ENCODE measurements around the gene SNX17.

The SNX17 gene

DNA sequence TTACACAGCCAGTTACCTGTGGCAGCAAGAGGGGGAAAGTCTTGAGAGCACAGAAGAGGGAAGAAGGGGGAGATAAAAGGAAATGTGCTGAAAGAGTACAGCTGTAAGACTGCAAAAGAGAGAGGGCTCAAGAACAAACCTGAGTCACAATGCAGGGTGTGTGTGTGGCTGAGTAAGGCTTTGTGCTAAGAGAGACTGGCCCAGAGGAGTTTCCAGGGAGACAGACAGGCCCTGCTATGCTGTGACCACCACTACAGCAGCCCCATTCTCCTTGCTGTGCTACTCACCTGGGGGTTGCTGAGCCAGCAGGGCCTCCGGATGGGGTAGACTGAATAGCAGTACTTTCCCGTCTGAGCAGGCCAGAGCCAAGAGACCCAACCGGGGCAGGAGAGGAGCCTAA is 35.1 kb upstream of the SNX17 start:
- H3K9me2 ChIP-seq (replicated peaks; ENCODE audit: low read depth, low read length), result no peaks in the 10 kb centered on the region
- peaks cover 64% of the 10 kb centered on the region for H3K36me3 ChIP-seq (ENCODE audit: insufficient read depth, low read length)
- H3F3A ChIP-seq (ENCODE audit: low read depth), result no peaks in the 10 kb centered on the region
- H3K9me3 ChIP-seq (ENCODE audit: insufficient read depth, low read depth, low read length), result no peaks in the 10 kb centered on the region
- no peaks in the 10 kb centered on the region for H3K4me1 ChIP-seq (ENCODE audit: insufficient read depth, low read length, poor library complexity, severe bottlenecking)
- TF ChIP-seq EZH2phosphoT487 (IDR thresholded peaks at IDR 0.05; ENCODE audit: borderline replicate concordance), result no peak
- TF ChIP-seq, protein P1, sequence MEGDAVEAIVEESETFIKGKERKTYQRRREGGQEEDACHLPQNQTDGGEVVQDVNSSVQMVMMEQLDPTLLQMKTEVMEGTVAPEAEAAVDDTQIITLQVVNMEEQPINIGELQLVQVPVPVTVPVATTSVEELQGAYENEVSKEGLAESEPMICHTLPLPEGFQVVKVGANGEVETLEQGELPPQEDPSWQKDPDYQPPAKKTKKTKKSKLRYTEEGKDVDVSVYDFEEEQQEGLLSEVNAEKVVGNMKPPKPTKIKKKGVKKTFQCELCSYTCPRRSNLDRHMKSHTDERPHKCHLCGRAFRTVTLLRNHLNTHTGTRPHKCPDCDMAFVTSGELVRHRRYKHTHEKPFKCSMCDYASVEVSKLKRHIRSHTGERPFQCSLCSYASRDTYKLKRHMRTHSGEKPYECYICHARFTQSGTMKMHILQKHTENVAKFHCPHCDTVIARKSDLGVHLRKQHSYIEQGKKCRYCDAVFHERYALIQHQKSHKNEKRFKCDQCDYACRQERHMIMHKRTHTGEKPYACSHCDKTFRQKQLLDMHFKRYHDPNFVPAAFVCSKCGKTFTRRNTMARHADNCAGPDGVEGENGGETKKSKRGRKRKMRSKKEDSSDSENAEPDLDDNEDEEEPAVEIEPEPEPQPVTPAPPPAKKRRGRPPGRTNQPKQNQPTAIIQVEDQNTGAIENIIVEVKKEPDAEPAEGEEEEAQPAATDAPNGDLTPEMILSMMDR (conservative IDR thresholded peaks at IDR 0.05; ENCODE audit: low read length), result no peak
- H2AFZ ChIP-seq (ENCODE audit: low read length), result no peak overlapping the region
- H3K27me3 ChIP-seq (ENCODE audit: insufficient read depth, low read length, poor library complexity, severe bottlenecking), result no peaks in the 10 kb centered on the region
- no peak overlapping the region for H3K4me3 ChIP-seq (ENCODE audit: low read length, poor library complexity, severe bottlenecking)
- no peaks in the 10 kb centered on the region for H4K20me1 ChIP-seq (ENCODE audit: insufficient read depth, low read length, poor library complexity, severe bottlenecking)
- H3K4me2 ChIP-seq (ENCODE audit: low read depth, low read length, poor library complexity, severe bottlenecking), result no peak overlapping the region
- H3K9ac ChIP-seq (ENCODE audit: low read depth, low read length, poor library complexity, severe bottlenecking), result no peak overlapping the region
- no peaks in the 10 kb centered on the region for H3K79me2 ChIP-seq (ENCODE audit: insufficient read depth, low read length)

DNA sequence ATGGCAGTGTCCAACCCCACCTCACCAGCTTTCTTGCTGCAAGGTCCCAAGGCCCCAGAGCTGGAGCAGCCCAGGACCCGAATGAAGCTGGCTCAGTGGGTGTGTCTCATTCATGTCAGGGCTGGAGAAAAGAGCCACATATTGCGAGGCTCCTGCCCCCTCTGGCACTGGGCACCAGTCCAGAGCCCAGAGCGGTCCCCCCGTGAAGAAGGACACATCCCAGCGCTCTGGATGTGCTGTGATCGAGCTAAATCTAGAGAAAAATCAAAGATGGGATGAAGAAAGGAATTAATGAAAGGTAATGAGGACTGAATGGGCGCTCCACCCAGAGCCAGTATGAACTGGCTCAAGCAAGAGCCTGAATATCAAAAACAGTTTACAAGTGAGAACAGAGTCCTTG is 34.2 kb upstream of the SNX17 start:
- no peak overlapping the region for H3K9ac ChIP-seq (ENCODE audit: low read depth, low read length, poor library complexity, severe bottlenecking)
- no peaks in the 10 kb centered on the region for H3K9me2 ChIP-seq (replicated peaks; ENCODE audit: low read depth, low read length)
- no peaks in the 10 kb centered on the region for H3K4me1 ChIP-seq (ENCODE audit: insufficient read depth, low read length, poor library complexity, severe bottlenecking)
- H3K4me3 ChIP-seq (ENCODE audit: low read length, poor library complexity, severe bottlenecking), result no peak overlapping the region
- H3K4me2 ChIP-seq (ENCODE audit: low read depth, low read length, poor library complexity, severe bottlenecking), result no peak overlapping the region
- H4K20me1 ChIP-seq (ENCODE audit: insufficient read depth, low read length, poor library complexity, severe bottlenecking), result no peaks in the 10 kb centered on the region
- no peaks in the 10 kb centered on the region for H3K79me2 ChIP-seq (ENCODE audit: insufficient read depth, low read length)
- peaks cover 71% of the 10 kb centered on the region for H3K36me3 ChIP-seq (ENCODE audit: insufficient read depth, low read length)
- H2AFZ ChIP-seq (ENCODE audit: low read length), result no peak overlapping the region
- H3K27me3 ChIP-seq (ENCODE audit: insufficient read depth, low read length, poor library complexity, severe bottlenecking), result no peaks in the 10 kb centered on the region
- TF ChIP-seq, protein P1 (conservative IDR thresholded peaks at IDR 0.05; ENCODE audit: low read length), result no peak
- no peak for TF ChIP-seq EZH2phosphoT487 (IDR thresholded peaks at IDR 0.05; ENCODE audit: borderline replicate concordance)
- no peaks in the 10 kb centered on the region for H3F3A ChIP-seq (ENCODE audit: low read depth)
- no peaks in the 10 kb centered on the region for H3K9me3 ChIP-seq (ENCODE audit: insufficient read depth, low read depth, low read length)

DNA sequence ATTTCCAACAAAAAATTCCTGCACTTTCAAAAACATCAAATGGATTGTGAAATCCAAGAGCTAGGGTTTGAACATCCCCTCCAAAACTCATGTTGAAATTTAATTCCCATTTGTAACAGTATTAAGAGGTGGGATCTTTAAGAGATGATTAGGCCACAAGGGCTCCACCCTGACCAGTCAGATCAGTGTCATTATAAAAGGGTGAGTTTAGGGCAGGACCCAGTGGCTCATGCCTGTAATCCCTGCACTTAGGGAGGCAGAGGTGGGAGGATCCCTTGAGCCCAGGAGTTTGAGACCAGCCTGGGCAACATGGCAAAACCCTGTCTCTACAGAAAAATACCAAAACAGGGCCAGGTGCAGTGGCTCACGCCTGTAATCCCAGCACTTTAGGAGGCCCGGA is 22.8 kb upstream of the SNX17 start:
- H3K27me3 ChIP-seq (ENCODE audit: insufficient read depth, low read length, poor library complexity, severe bottlenecking), result no peaks in the 10 kb centered on the region
- peaks cover 32% of the 10 kb centered on the region for H4K20me1 ChIP-seq (ENCODE audit: insufficient read depth, low read length, poor library complexity, severe bottlenecking)
- no peak overlapping the region for H3K4me3 ChIP-seq (ENCODE audit: low read length, poor library complexity, severe bottlenecking)
- no peaks in the 10 kb centered on the region for H3K9me2 ChIP-seq (replicated peaks; ENCODE audit: low read depth, low read length)
- H3K4me1 ChIP-seq (ENCODE audit: insufficient read depth, low read length, poor library complexity, severe bottlenecking), result peaks cover 5% of the 10 kb centered on the region
- no peak overlapping the region for H2AFZ ChIP-seq (ENCODE audit: low read length)
- no peaks in the 10 kb centered on the region for H3K9me3 ChIP-seq (ENCODE audit: insufficient read depth, low read depth, low read length)
- 0 out of 2 replicates have a peak, but pooled peaks cover under 1% of the 10 kb centered on the region for H3F3A ChIP-seq (ENCODE audit: low read depth)
- TF ChIP-seq, protein P1 (conservative IDR thresholded peaks at IDR 0.05; ENCODE audit: low read length), result no peak
- TF ChIP-seq EZH2phosphoT487 (IDR thresholded peaks at IDR 0.05; ENCODE audit: borderline replicate concordance), result no peak
- no peak overlapping the region for H3K4me2 ChIP-seq (ENCODE audit: low read depth, low read length, poor library complexity, severe bottlenecking)
- H3K9ac ChIP-seq (ENCODE audit: low read depth, low read length, poor library complexity, severe bottlenecking), result no peak overlapping the region
- H3K79me2 ChIP-seq (ENCODE audit: insufficient read depth, low read length), result peaks cover 77% of the 10 kb centered on the region
- H3K36me3 ChIP-seq (ENCODE audit: insufficient read depth, low read length), result peaks cover 7% of the 10 kb centered on the region; the same call in 1 of the 2 replicates

Measured in Loucy (cell line).